HG03095 (cell line): Measurements from ENCODE around the gene BASP1.
"Not testable (repeated sequence)": the region's sequence is repeated elsewhere in the genome, so short reads cannot be mapped to it uniquely, and the experiment has no call there.

Experiments used
- ATAC-seq: cut with Tn5 transposase; IDR thresholded peaks from one replicate; pipeline ENCODE4 v1.9.1; 2021; ENCODE audit warnings: moderate library complexity; ENCODE audit not compliant: unreplicated experiment

BASP1 gene

GRCh38 chr5:17315710-17316221 lies 98.3 kb downstream of the BASP1 start:
- no peak for ATAC-seq

GRCh38 chr5:17316970-17317459 lies 99.6 kb downstream of the BASP1 start:
- ATAC-seq = peak; percentile 65

GRCh38 chr5:17317473-17317872 lies 100.0 kb downstream of the BASP1 start:
- peak; percentile 36 for ATAC-seq

- not testable (repeated sequence) for ATAC-seq
Measured at GRCh38 chr5:17319095-17319494, 101.7 kb downstream of the BASP1 start.

GRCh38 chr5:17325770-17326599 lies 108.6 kb downstream of the BASP1 start:
- no peak for ATAC-seq
